H9 (cell line): Measurements from ENCODE around the gene DDX25. TPM values are rescaled to one million over a fixed set of nuclear protein-coding genes. Genes with fewer than 3 reads are reported as not detected.

ENCODE experiments used
- DNase-seq: peaks from one replicate; pipeline ENCODE4 v3.0.0-alpha.2; 2017
- H2AFZ ChIP-seq: one replicate; pipeline ENCODE4 v1.6.1; 2013; ENCODE audit warnings: mild to moderate bottlenecking, low read length, control low read depth, moderate library complexity
- H2AK5ac ChIP-seq: 2 replicates; pipeline ENCODE4 v1.6.1; 2013; ENCODE audit warnings: low read length, control low read depth, mixed read lengths; ENCODE audit not compliant: insufficient read length
- H2BK120ac ChIP-seq: one replicate; pipeline ENCODE4 v1.6.1; 2013; ENCODE audit warnings: low read depth, mild to moderate bottlenecking, low read length, control low read depth, inconsistent platforms; ENCODE audit not compliant: poor library complexity, severe bottlenecking
- H2BK12ac ChIP-seq: 2 replicates; pipeline ENCODE4 v1.6.1; 2013; ENCODE audit warnings: low read length, control low read depth, mixed read lengths, low read depth; ENCODE audit not compliant: insufficient read length
- H2BK15ac ChIP-seq: 2 replicates; pipeline ENCODE4 v1.6.1; 2013; ENCODE audit warnings: low read depth, low read length, control low read depth
- H2BK20ac ChIP-seq: one replicate; pipeline ENCODE4 v1.6.1; 2013; ENCODE audit warnings: low read depth, mild to moderate bottlenecking, low read length, control low read depth, inconsistent platforms; ENCODE audit not compliant: poor library complexity, severe bottlenecking
- H2BK5ac ChIP-seq: 2 replicates; pipeline ENCODE4 v1.6.1; 2013; ENCODE audit warnings: low read length, control low read depth, mixed read lengths; ENCODE audit not compliant: insufficient read length
- H3K14ac ChIP-seq: 2 replicates; pipeline ENCODE4 v1.6.1; 2013; ENCODE audit warnings: low read length, control low read depth; ENCODE audit not compliant: insufficient read depth
- H3K18ac ChIP-seq: 2 replicates; pipeline ENCODE4 v1.6.1; 2013; ENCODE audit warnings: low read depth, mild to moderate bottlenecking, mixed read lengths, low read length, control low read depth; ENCODE audit not compliant: insufficient read length
- H3K23ac ChIP-seq: 2 replicates; pipeline ENCODE4 v1.6.1; 2013; ENCODE audit warnings: low read length, control low read depth, mixed read lengths, low read depth; ENCODE audit not compliant: insufficient read length
- H3K23me2 ChIP-seq: 2 replicates; pipeline ENCODE4 v1.6.1; 2013; ENCODE audit warnings: low read depth, mild to moderate bottlenecking, mixed read lengths, low read length, control low read depth; ENCODE audit not compliant: insufficient read length, poor library complexity, severe bottlenecking
- H3K27ac ChIP-seq: 2 replicates; pipeline ENCODE4 v1.5.1; 2013; ENCODE audit warnings: low read length, control low read depth, mixed read lengths, low read depth; ENCODE audit not compliant: insufficient read length
- H3K27me3 ChIP-seq: 2 replicates; pipeline ENCODE4 v1.6.1; 2013; ENCODE audit warnings: low read length, control low read depth, inconsistent platforms; ENCODE audit not compliant: insufficient read depth
- H3K4ac ChIP-seq: 2 replicates; pipeline ENCODE4 v1.6.1; 2013; ENCODE audit warnings: low read depth, mild to moderate bottlenecking, control low read depth, inconsistent platforms, low read length, moderate library complexity
- H3K4me1 ChIP-seq: 2 replicates; pipeline ENCODE4 v1.6.1; 2013; ENCODE audit warnings: low read length, control low read depth, inconsistent platforms; ENCODE audit not compliant: insufficient read depth
- H3K4me2 ChIP-seq: 2 replicates; pipeline ENCODE4 v1.6.1; 2013; ENCODE audit warnings: low read length, control low read depth, mixed read lengths; ENCODE audit not compliant: insufficient read length, insufficient read depth
- H3K56ac ChIP-seq: 2 replicates; pipeline ENCODE4 v1.6.1; 2013; ENCODE audit warnings: low read depth, mild to moderate bottlenecking, mixed read lengths, low read length, control low read depth; ENCODE audit not compliant: insufficient read length
- H3K79me1 ChIP-seq: 2 replicates; pipeline ENCODE4 v1.6.1; 2013; ENCODE audit warnings: low read depth, mild to moderate bottlenecking, moderate library complexity, low read length, control low read depth, inconsistent platforms; ENCODE audit not compliant: insufficient read depth, poor library complexity, severe bottlenecking
- H3K79me2 ChIP-seq: 2 replicates; pipeline ENCODE4 v1.6.1; 2013; ENCODE audit warnings: low read length, control low read depth, inconsistent platforms; ENCODE audit not compliant: insufficient read depth
- H3K9ac ChIP-seq: 2 replicates; pipeline ENCODE4 v1.6.1; 2013; ENCODE audit warnings: low read length, control low read depth, mixed read lengths; ENCODE audit not compliant: insufficient read length; ENCODE audit errors: extremely low read depth
- H3K9me3 ChIP-seq: one replicate; pipeline ENCODE4 v1.6.1; 2013; ENCODE audit warnings: low read depth, low read length, inconsistent platforms; ENCODE audit not compliant: control insufficient read depth
- H3T11ph ChIP-seq: one replicate; pipeline ENCODE4 v1.6.1; 2013; ENCODE audit warnings: mild to moderate bottlenecking, low read length, control low read depth, inconsistent platforms
- H4K20me1 ChIP-seq: one replicate; pipeline ENCODE4 v1.6.1; 2013; ENCODE audit not compliant: control insufficient read depth, insufficient read length, insufficient read depth
- H4K5ac ChIP-seq: 2 replicates; pipeline ENCODE4 v1.6.1; 2013; ENCODE audit warnings: low read depth, mild to moderate bottlenecking, mixed read lengths, low read length, control low read depth; ENCODE audit not compliant: insufficient read length
- H4K8ac ChIP-seq: replicated peaks from 2 replicates; pipeline ENCODE4 v1.6.1; 2013; ENCODE audit warnings: low read length, control low read depth, mixed read lengths, low read depth; ENCODE audit not compliant: insufficient read length
- H4K91ac ChIP-seq: 2 replicates; pipeline ENCODE4 v1.6.1; 2013; ENCODE audit warnings: low read depth, mild to moderate bottlenecking, moderate library complexity, mixed read lengths, low read length, control low read depth; ENCODE audit not compliant: insufficient read length
- H3K27ac Mint-ChIP-seq, 3 experiments: 2 replicates in 2 of 3; 3 replicates in 1 of 3; pipeline ENCODE4 v1.8.0; 2020 to 2021; ENCODE audit warnings: mixed read lengths in 3 of 3, mild to moderate bottlenecking in 1 of 3, moderate library complexity in 1 of 3
- H3K27me3 Mint-ChIP-seq: 2 replicates; pipeline ENCODE4 v1.8.0; 2021; ENCODE audit warnings: low read depth, mild to moderate bottlenecking, moderate library complexity, mixed read lengths
- H3K36me3 Mint-ChIP-seq, 3 experiments: 2 replicates in 2 of 3; 3 replicates in 1 of 3; pipeline ENCODE4 v1.8.0; 2020 to 2021; ENCODE audit warnings: low read depth in 3 of 3, mixed read lengths in 3 of 3; ENCODE audit not compliant: insufficient read depth in 1 of 3
- H3K4me1 Mint-ChIP-seq, 2 experiments: 2 replicates each; pipeline ENCODE4 v1.8.0; 2020; ENCODE audit warnings: mixed read lengths in 2 of 2
- H3K4me3 Mint-ChIP-seq, 2 experiments: 2 replicates in 1 of 2; 3 replicates in 1 of 2; pipeline ENCODE4 v1.8.0; 2020 to 2021; ENCODE audit warnings: mild to moderate bottlenecking in 2 of 2, mixed read lengths in 2 of 2, moderate library complexity in 1 of 2
- H3K9me3 Mint-ChIP-seq, 2 experiments: 2 replicates in 1 of 2; 3 replicates in 1 of 2; pipeline ENCODE4 v1.8.0; 2020; ENCODE audit warnings: mild to moderate bottlenecking in 2 of 2, mixed read lengths in 2 of 2, moderate library complexity in 1 of 2
- WGBS: extraction: QIAGEN DNeasy Blood & Tissue Kit; methylation state at CpG from one replicate; pipeline ENCODE4 v1.1.7; 2013; ENCODE audit warnings: missing lambda C conversion rate, low lambda C conversion rate, mixed read lengths; ENCODE audit not compliant: insufficient read length; ENCODE audit errors: extremely low coverage; 5-methylcytosine and 5-hydroxymethylcytosine counted together
- total RNA-seq: library from RNA; stranded (reverse); gene quantifications from 2 replicates; pipeline ENCODE4 v1.2.1, GENCODE V29; 2021
- TF ChIP-seq, protein P1 (sequence below): fragments of 200-600 bp; sonication (generic); conservative IDR thresholded peaks from 3 replicates; pipeline ENCODE4 v1.8.0; 2021; ENCODE audit warnings: antibody characterized with exemption, mild to moderate bottlenecking

The DDX25 gene
- total RNA-seq, 1 experiment from 2014 or later = 6.9 TPM

DNA sequence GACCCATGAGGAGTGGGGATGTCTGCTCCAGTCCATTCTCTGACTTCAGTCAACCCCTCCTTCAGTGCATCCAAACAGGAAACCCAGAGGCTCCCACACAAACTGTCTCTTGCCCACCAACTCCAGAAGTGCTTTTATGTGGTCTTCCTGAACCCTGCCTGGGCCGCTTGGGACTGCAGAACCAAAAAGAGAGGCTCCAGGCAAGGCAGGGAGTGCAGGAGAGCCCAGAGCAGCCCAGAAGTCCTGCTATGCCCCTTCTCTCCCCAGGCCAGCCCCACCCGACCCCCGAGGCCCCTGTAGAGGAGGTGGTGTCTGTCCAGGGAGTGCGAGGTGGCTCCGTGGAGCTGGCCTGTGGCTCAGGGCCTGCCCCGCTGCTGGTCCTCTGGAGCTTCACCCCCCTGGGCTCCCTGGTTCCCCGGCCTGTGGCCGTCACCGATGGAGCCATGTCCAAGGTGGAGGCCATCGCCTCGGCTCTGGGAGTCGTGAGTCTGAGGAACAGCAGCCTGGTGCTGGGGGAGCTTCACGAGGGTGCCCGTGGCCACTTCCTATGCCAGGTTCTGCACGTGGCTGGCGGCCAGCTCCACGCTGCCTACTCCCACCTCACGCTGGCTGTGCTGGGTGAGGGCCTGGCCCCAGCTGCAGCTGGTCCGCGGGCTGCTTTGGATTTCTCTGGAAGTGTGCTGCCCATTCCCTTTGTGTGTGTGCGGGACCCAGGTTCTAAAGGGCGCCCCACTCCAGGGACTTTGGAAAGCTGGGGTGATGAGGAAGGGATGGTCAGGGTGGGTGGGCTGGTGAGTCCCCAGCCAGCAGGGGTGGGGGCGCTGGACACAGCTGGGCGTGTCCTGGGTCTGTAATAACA, 43.3 kb downstream of the DDX25 start:
- WGBS = no CpG with 5 or more reads among the region's 24 CpGs

More for the DNA sequence above, 43.3 kb downstream of the DDX25 start:
- Histone ChIP-seq H3K56ac (no peak overlapping the region), H3K4ac (no peak overlapping the region), H3K79me1 (no peaks in the 10 kb centered on the region), H3K4me2 (no peak overlapping the region), H2BK120ac (no peak overlapping the region), H3K23me2 (no peaks in the 10 kb centered on the region), H3K9me3 (no peaks in the 10 kb centered on the region), H3K27me3 (no peaks in the 10 kb centered on the region), H3K23ac (no peak overlapping the region), H3K4me1 (no peaks in the 10 kb centered on the region), H3K79me2 (no peaks in the 10 kb centered on the region), H2BK12ac (no peak overlapping the region), H3K14ac (no peak overlapping the region), H2BK15ac (no peak overlapping the region), H2AFZ (no peak overlapping the region), H3K27ac (no peak overlapping the region), H4K91ac (no peak overlapping the region), H2AK5ac (no peak overlapping the region), H2BK20ac (no peak overlapping the region), H3K18ac (no peak overlapping the region), H4K8ac (no peak overlapping the region), H4K5ac (no peak overlapping the region), H3K9ac (no peak overlapping the region), H3T11ph (no peak overlapping the region), H4K20me1 (no peaks in the 10 kb centered on the region), H2BK5ac (no peak overlapping the region)
- no peak for DNase-seq
- Mint-ChIP-seq H3K4me1 (peaks cover 8 to 17% of the 10 kb centered on the region in 2 experiments), H3K9me3 (no peaks in the 10 kb centered on the region), H3K36me3 (no peaks in the 10 kb centered on the region), H3K4me3 (no peak overlapping the region), H3K27me3 (no peaks in the 10 kb centered on the region; the same call in 1 of the 2 replicates), H3K27ac (no peak overlapping the region)
- TF ChIP-seq, protein P1, sequence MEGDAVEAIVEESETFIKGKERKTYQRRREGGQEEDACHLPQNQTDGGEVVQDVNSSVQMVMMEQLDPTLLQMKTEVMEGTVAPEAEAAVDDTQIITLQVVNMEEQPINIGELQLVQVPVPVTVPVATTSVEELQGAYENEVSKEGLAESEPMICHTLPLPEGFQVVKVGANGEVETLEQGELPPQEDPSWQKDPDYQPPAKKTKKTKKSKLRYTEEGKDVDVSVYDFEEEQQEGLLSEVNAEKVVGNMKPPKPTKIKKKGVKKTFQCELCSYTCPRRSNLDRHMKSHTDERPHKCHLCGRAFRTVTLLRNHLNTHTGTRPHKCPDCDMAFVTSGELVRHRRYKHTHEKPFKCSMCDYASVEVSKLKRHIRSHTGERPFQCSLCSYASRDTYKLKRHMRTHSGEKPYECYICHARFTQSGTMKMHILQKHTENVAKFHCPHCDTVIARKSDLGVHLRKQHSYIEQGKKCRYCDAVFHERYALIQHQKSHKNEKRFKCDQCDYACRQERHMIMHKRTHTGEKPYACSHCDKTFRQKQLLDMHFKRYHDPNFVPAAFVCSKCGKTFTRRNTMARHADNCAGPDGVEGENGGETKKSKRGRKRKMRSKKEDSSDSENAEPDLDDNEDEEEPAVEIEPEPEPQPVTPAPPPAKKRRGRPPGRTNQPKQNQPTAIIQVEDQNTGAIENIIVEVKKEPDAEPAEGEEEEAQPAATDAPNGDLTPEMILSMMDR = no peak
